H1 (cell line): ENCODE results near the gene KDM1A. TPM values are rescaled to one million over a fixed set of nuclear protein-coding genes. Genes with fewer than 3 reads are reported as not detected.

Source experiments
- CTCF ChIA-PET: fragments of 300-600 bp; sonication (Branson Sonifier 250); formaldehyde crosslinking; loops from one replicate; lab custom pipeline; 2021; ENCODE audit not compliant: partially characterized antibody; lab: Charles Lee
- POLR2A ChIA-PET: fragments of 300-600 bp; sonication (Branson Sonifier 250); formaldehyde crosslinking; loops from one replicate; lab custom pipeline; 2021; ENCODE audit warnings: inconsistent platforms; ENCODE audit not compliant: partially characterized antibody; lab: Charles Lee
- DNase-seq, 2 experiments: peaks; one replicate each; pipeline versions ENCODE4 v3.0.0 to v3.0.0-alpha.2; 2010 to 2022; ENCODE audit warnings: low spot score in 2 of 2, low read depth in 1 of 2, mixed read lengths in 1 of 2
- FAIRE-seq: peaks from 2 replicates; lab custom pipeline; 2011; peaks lifted over from hg19 to GRCh38; lab: Jason Lieb, UNC
- H2AFZ ChIP-seq: 2 replicates; pipeline ENCODE4 v1.8.1; 2012; ENCODE audit warnings: low read length, inconsistent platforms
- H2AK5ac ChIP-seq: 2 replicates; pipeline ENCODE4 v1.6.1; 2013; ENCODE audit warnings: low read depth, low read length
- H2BK120ac ChIP-seq: replicated peaks from 2 replicates; pipeline ENCODE3; 2013; ENCODE audit warnings: low read depth, low read length, inconsistent platforms
- H2BK12ac ChIP-seq: 2 replicates; pipeline ENCODE4 v1.6.1; 2013; ENCODE audit warnings: low read depth, low read length
- H2BK15ac ChIP-seq: 2 replicates; pipeline ENCODE4 v1.6.1; 2013; ENCODE audit warnings: low read length
- H2BK20ac ChIP-seq: 2 replicates; pipeline ENCODE4 v1.6.1; 2013; ENCODE audit warnings: low read length
- H2BK5ac ChIP-seq: 2 replicates; pipeline ENCODE4 v1.6.1; 2013; ENCODE audit warnings: low read depth, low read length
- H3K14ac ChIP-seq: 2 replicates; pipeline ENCODE4 v1.6.1; 2013; ENCODE audit warnings: inconsistent platforms; ENCODE audit not compliant: insufficient read length
- H3K18ac ChIP-seq: 2 replicates; pipeline ENCODE4 v1.6.1; 2013; ENCODE audit warnings: low read length; ENCODE audit errors: extremely low read depth
- H3K23ac ChIP-seq: 2 replicates; pipeline ENCODE4 v1.6.1; 2013; ENCODE audit warnings: inconsistent platforms; ENCODE audit not compliant: insufficient read length
- H3K23me2 ChIP-seq: 2 replicates; pipeline ENCODE4 v1.6.1; 2013; ENCODE audit warnings: low read depth, low read length
- H3K27ac ChIP-seq: 2 replicates; pipeline ENCODE4 v1.6.1; 2011; ENCODE audit warnings: low read depth, low read length, inconsistent platforms
- H3K27me3 ChIP-seq, 4 experiments: replicated peaks in 1 of 4; 1 replicate in 1 of 4; 2 replicates in 3 of 4; pipeline versions ENCODE4 v1.6.1 to v1.8.1; 2011 to 2013; ENCODE audit warnings: low read length in 3 of 4, mild to moderate bottlenecking in 3 of 4, inconsistent platforms in 2 of 4, mixed read lengths in 2 of 4, moderate library complexity in 1 of 4; ENCODE audit not compliant: control insufficient read depth in 3 of 4, insufficient read depth in 3 of 4; ENCODE audit errors: extremely low read depth in 1 of 4
- H3K36me3 ChIP-seq, 4 experiments: 2 replicates each; pipeline versions ENCODE4 v1.6.1 to v1.8.1; 2011 to 2013; ENCODE audit warnings: mild to moderate bottlenecking in 4 of 4, low read length in 3 of 4, moderate library complexity in 2 of 4, control low read depth in 1 of 4, inconsistent platforms in 1 of 4; ENCODE audit not compliant: insufficient read depth in 4 of 4, control insufficient read depth in 2 of 4
- H3K4ac ChIP-seq: replicated peaks from 2 replicates; pipeline ENCODE3; 2013; ENCODE audit warnings: low read length, low read depth, mixed read lengths, inconsistent platforms; ENCODE audit not compliant: insufficient read length
- H3K4me1 ChIP-seq, 4 experiments: replicated peaks in 1 of 4; 1 replicate in 1 of 4; 2 replicates in 3 of 4; pipeline versions ENCODE4 v1.6.1 to v1.8.1; 2011 to 2013; ENCODE audit warnings: low read length in 3 of 4, inconsistent platforms in 2 of 4, mixed read lengths in 1 of 4; ENCODE audit not compliant: insufficient read depth in 4 of 4, control insufficient read depth in 3 of 4
- H3K4me2 ChIP-seq, 2 experiments: 2 replicates each; pipeline versions ENCODE4 v1.6.1 to v1.8.1; 2011 to 2013; ENCODE audit warnings: low read depth in 2 of 2, low read length in 2 of 2, control low read depth in 1 of 2, inconsistent platforms in 1 of 2, mild to moderate bottlenecking in 1 of 2; ENCODE audit not compliant: insufficient read depth in 1 of 2
- H3K4me3 ChIP-seq, 4 experiments: fragments of 200-600, 300-600 bp in 1 of 4; sonication (generic), shearing (Covaris generic), sonication (Bioruptor Twin) in 1 of 4; 2 replicates each; pipeline versions ENCODE4 v1.5.1 to v1.8.1; 2011 to 2016; ENCODE audit warnings: low read length in 4 of 4, low read depth in 3 of 4, control low read depth in 2 of 4, inconsistent platforms in 2 of 4, mild to moderate bottlenecking in 2 of 4, mixed read lengths in 1 of 4, moderate library complexity in 1 of 4; ENCODE audit not compliant: insufficient read depth in 2 of 4; ENCODE audit errors: extremely low read depth in 1 of 4
- H3K56ac ChIP-seq: replicated peaks from 2 replicates; pipeline ENCODE3; 2013; ENCODE audit warnings: low read depth, mild to moderate bottlenecking, mixed read lengths, low read length, inconsistent platforms; ENCODE audit not compliant: insufficient read length
- H3K79me1 ChIP-seq: 2 replicates; pipeline ENCODE4 v1.6.1; 2013; ENCODE audit warnings: low read depth, low read length, control low read depth
- H3K79me2 ChIP-seq, 2 experiments: 2 replicates each; pipeline versions ENCODE4 v1.6.1 to v1.8.1; 2012 to 2013; ENCODE audit warnings: low read length in 2 of 2, mild to moderate bottlenecking in 2 of 2, inconsistent platforms in 1 of 2; ENCODE audit not compliant: insufficient read depth in 2 of 2, control insufficient read depth in 1 of 2
- H3K9ac ChIP-seq, 4 experiments: replicated peaks in 1 of 4; 1 replicate in 1 of 4; 2 replicates in 3 of 4; pipeline versions ENCODE4 v1.6.1 to v1.8.1; 2011 to 2013; ENCODE audit warnings: low read depth in 3 of 4, low read length in 3 of 4, control low read depth in 2 of 4, mild to moderate bottlenecking in 2 of 4, moderate library complexity in 2 of 4, inconsistent platforms in 1 of 4; ENCODE audit errors: extremely low read depth in 1 of 4
- H3K9me3 ChIP-seq, 2 experiments: 2 replicates each; pipeline versions ENCODE4 v1.6.1 to v1.8.1; 2012 to 2013; ENCODE audit warnings: mild to moderate bottlenecking in 2 of 2, moderate library complexity in 2 of 2, control low read depth in 1 of 2, inconsistent platforms in 1 of 2, low read depth in 1 of 2, low read length in 1 of 2, mixed read lengths in 1 of 2; ENCODE audit not compliant: insufficient read depth in 2 of 2
- H4K20me1 ChIP-seq, 2 experiments: replicated peaks in 1 of 2; 2 replicates each; pipeline versions ENCODE3 to v1.8.1; 2011 to 2013; ENCODE audit warnings: inconsistent platforms in 2 of 2, low read length in 2 of 2, mild to moderate bottlenecking in 1 of 2; ENCODE audit not compliant: insufficient read depth in 2 of 2, control insufficient read depth in 1 of 2
- H4K5ac ChIP-seq: 2 replicates; pipeline ENCODE4 v1.6.1; 2013; ENCODE audit warnings: low read length, low read depth, mixed read lengths, inconsistent platforms; ENCODE audit not compliant: insufficient read length
- H4K8ac ChIP-seq: 2 replicates; pipeline ENCODE4 v1.8.0; 2013; ENCODE audit warnings: mild to moderate bottlenecking, moderate library complexity, low read length, inconsistent platforms; ENCODE audit not compliant: insufficient read depth; ENCODE audit errors: extremely low read depth
- H4K91ac ChIP-seq: replicated peaks from 2 replicates; pipeline ENCODE3; 2013; ENCODE audit warnings: low read length, mixed read lengths, inconsistent platforms; ENCODE audit not compliant: insufficient read length
- CBX8 ChIP-seq: fragments of 300-800, 300-1000 bp; sonication (generic); IDR thresholded peaks from 2 replicates; pipeline ENCODE4 v1.7.1; 2016; ENCODE audit warnings: low read depth, low read length, borderline replicate concordance
- CHD2 ChIP-seq: IDR thresholded peaks from 2 replicates; pipeline ENCODE4 v1.6.1; 2012; ENCODE audit warnings: low read length, improper control_type of control experiment
- CREB1 ChIP-seq: IDR thresholded peaks from 2 replicates; pipeline ENCODE4 v1.6.1; 2012; ENCODE audit warnings: inconsistent platforms
- POLR2A ChIP-seq, 2 experiments: IDR thresholded peaks; 1 replicate in 1 of 2; 2 replicates in 1 of 2; pipeline ENCODE4 v1.6.1; 2011; ENCODE audit warnings: low read depth in 2 of 2, low read length in 2 of 2, mild to moderate bottlenecking in 2 of 2; ENCODE audit errors: control extremely low read depth in 1 of 2
- POU5F1 ChIP-seq: IDR thresholded peaks from 2 replicates; pipeline ENCODE4 v1.6.1; 2011; ENCODE audit warnings: low read depth, mild to moderate bottlenecking, low read length, moderate library complexity
- SP4 ChIP-seq: IDR thresholded peaks from 2 replicates; pipeline ENCODE4 v1.6.1; 2012; ENCODE audit warnings: low read length, inconsistent platforms
- YY1 ChIP-seq: IDR thresholded peaks from 2 replicates; pipeline ENCODE4 v1.6.1; 2011; ENCODE audit warnings: low read depth, mild to moderate bottlenecking, low read length
- WGBS, 2 experiments: shearing (Covaris generic) in 1 of 2; methylation state at CpG; one replicate each; pipeline versions ENCODE4 v1.1.6 to v1.1.7; 2013 to 2015; ENCODE audit warnings: low lambda C conversion rate in 2 of 2, mixed read lengths in 2 of 2, inconsistent platforms in 1 of 2, low coverage in 1 of 2, missing lambda C conversion rate in 1 of 2; ENCODE audit not compliant: insufficient replicate concordance in 2 of 2, insufficient coverage in 1 of 2, insufficient read length in 1 of 2; ENCODE audit errors: extremely low coverage in 1 of 2, missing lambda C conversion rate in 1 of 2; 5-methylcytosine and 5-hydroxymethylcytosine counted together
- polyA plus RNA-seq, 7 experiments: library from polyadenylated mRNA; depleted of rRNA in 3 of 7; stranded (reverse) in 5 of 7; unstranded in 2 of 7; fragments of >200 nt in 5 of 7; fragments of 200-250 nt in 2 of 7; gene quantifications; 1 replicate in 5 of 7; 2 replicates in 1 of 7; 4 replicates in 1 of 7; pipeline versions ENCODE4 v1.2.1 to v1.2.3, GENCODE V29; 2011 to 2013; ENCODE audit warnings: missing spikeins in 2 of 7, mixed read lengths in 2 of 7
- total RNA-seq: library from RNA; stranded (reverse); fragmentation: NEBNext Ultra II Directional; extraction: Animal tissue kit (Norgen Biotek cat#: 25700); gene quantifications from 2 replicates; pipeline ENCODE4 v1.2.1, GENCODE V29; 2021
- TF ChIP-seq, protein P1 (sequence below): IDR thresholded peaks from 2 replicates; pipeline ENCODE4 v1.6.1; 2012; ENCODE audit warnings: inconsistent platforms
- TF ChIP-seq, protein P2 (sequence below): IDR thresholded peaks from 2 replicates; pipeline ENCODE4 v1.6.1; 2011; ENCODE audit warnings: low read depth, mild to moderate bottlenecking, low read length; ENCODE audit not compliant: insufficient read depth

The KDM1A gene
- total and polyA plus RNA-seq, 2 of the 8 experiments (the other 6 are each of a cell fraction or from before 2014, with no cell fraction given): 216 to 275 TPM

DNA sequence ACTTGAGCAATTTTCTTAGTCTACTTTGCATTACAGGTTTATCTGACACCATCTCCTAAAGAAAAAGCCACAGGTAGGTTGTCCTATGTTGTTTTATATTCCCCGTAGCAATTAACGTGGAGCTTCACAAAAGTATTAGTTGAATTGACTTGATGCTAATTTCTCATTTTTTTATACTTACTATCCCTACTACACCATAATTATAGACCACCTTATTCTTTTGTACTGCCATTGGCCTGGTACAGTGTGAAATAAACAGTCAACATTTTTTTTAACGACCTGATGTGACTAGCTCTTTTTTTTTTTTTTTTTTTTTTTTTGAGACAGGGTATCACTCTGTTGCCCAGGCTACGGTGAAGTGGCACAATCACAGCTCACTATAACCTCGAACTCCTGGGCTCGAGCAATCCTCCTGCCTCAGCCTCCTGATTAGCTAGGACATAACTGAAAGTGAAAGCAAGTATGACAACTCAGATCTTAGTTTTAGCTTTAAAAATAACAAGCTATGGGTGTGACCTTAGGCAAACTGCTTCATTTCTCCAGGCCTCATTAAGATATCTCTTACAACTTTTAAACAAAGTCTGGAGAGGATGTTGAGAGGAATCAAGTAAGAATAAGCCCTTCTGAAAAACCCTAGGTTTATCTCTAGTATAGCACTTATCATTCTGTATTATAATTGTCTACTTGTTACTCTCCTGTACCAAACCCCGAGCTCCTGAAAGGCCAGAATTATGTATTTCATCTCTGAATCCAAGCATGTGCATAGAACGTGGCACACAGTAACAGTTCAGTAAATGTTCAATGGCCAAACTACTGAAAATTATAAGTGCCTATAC, 99.9 kb downstream of the KDM1A start:
- H4K20me1 ChIP-seq: peaks cover 3 to 4% of the 10 kb centered on the region in 2 experiments
- H3K23ac ChIP-seq: no peak overlapping the region
- DNase-seq (no peak), FAIRE-seq (no peak)
- WGBS, 2 experiments: 90% methylated on average over 8 of the region's 8 CpGs; no CpG with 5 or more reads in 1 of the 2 experiments
- no peak overlapping the region for H2BK12ac ChIP-seq
- no peak overlapping the region for H4K5ac ChIP-seq
- H3K4me1 ChIP-seq: peaks cover 0 to 6% (median 3%) of the 10 kb centered on the region in 4 experiments; a peak in 6 of 7 replicates
- no peak overlapping the region for H3K4me2 ChIP-seq
- no peak overlapping the region for H2BK20ac ChIP-seq
- no peak overlapping the region for H2BK5ac ChIP-seq
- H3K27me3 ChIP-seq: no peaks in the 10 kb centered on the region
- H4K8ac ChIP-seq: no peak overlapping the region
- H3K36me3 ChIP-seq: no peaks in the 10 kb centered on the region
- no peak overlapping the region for H2AFZ ChIP-seq
- POLR2A ChIA-PET: interaction anchor here (0.6 kb wide), 2 partner anchors 66 to 533 kb away, joined by 3 read pairs; no protein-coding TSS in a partner anchor
- H2BK120ac ChIP-seq: no peak overlapping the region
- H3K4me3 ChIP-seq: no peak overlapping the region
- no peak overlapping the region for H3K4ac ChIP-seq
- no peaks in the 10 kb centered on the region for H3K9me3 ChIP-seq
- no peak overlapping the region for H3K18ac ChIP-seq
- H2AK5ac ChIP-seq: no peak overlapping the region
- H3K27ac ChIP-seq: no peak overlapping the region
- CTCF ChIA-PET: interaction anchor here (0.7 to 3.7 kb wide), 5 partner anchors 19 to 72 kb away, joined by 4 to 24 read pairs (median 4); no protein-coding TSS in a partner anchor
- no peak overlapping the region for H4K91ac ChIP-seq
- no peak overlapping the region for H3K9ac ChIP-seq
- peaks cover 0 to 87% of the 10 kb centered on the region in 2 experiments; a peak in 2 of 4 replicates for H3K79me2 ChIP-seq
- H2BK15ac ChIP-seq: no peak overlapping the region
- peaks cover 10% of the 10 kb centered on the region for H3K79me1 ChIP-seq
- H3K14ac ChIP-seq: no peak overlapping the region
- H3K23me2 ChIP-seq: no peaks in the 10 kb centered on the region
- no peak overlapping the region for H3K56ac ChIP-seq
- TF ChIP-seq CREB1 (no peak), POLR2A (IDR thresholded peaks at IDR 0.05; ENCODE audit: control extremely low read depth in 1 of 2, low read depth in 2 of 2, low read length in 2 of 2) (no peak), CBX8 (no peak), POU5F1 (no peak), YY1 (no peak), SP4 (no peak), CHD2 (no peak)
- TF ChIP-seq, protein P1, sequence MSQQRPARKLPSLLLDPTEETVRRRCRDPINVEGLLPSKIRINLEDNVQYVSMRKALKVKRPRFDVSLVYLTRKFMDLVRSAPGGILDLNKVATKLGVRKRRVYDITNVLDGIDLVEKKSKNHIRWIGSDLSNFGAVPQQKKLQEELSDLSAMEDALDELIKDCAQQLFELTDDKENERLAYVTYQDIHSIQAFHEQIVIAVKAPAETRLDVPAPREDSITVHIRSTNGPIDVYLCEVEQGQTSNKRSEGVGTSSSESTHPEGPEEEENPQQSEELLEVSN: no peak
- TF ChIP-seq, protein P2, sequence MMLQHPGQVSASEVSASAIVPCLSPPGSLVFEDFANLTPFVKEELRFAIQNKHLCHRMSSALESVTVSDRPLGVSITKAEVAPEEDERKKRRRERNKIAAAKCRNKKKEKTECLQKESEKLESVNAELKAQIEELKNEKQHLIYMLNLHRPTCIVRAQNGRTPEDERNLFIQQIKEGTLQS: no peak
